Stimulated activated naive B cell treated with anti-CD40 and anti-IgM and Interleukin-4, amounts not matched to agents 10 μg/mL and 1 μg/mL and 100 μg/mL, for 72 hours (primary cell): ENCODE data around the gene NGFR.

Experiments
- ATAC-seq, 2 donors: fragments of 150-1000 bp; cut with Tn5 transposase; replicated peaks; 2 replicates each; pipeline ENCODE4 v1.10.0; 2021; ENCODE audit warnings: moderate library complexity in 1 of 2
- DNase-seq: peaks from one replicate; pipeline ENCODE4 v3.0.0; 2021
- H3K27ac Mint-ChIP-seq: one replicate; pipeline ENCODE4 v1.8.0; 2022; ENCODE audit warnings: mild to moderate bottlenecking, mixed read lengths
- H3K27me3 Mint-ChIP-seq, 2 donors: one replicate each; pipeline ENCODE4 v1.8.0; 2022; ENCODE audit warnings: mixed read lengths in 2 of 2
- H3K36me3 Mint-ChIP-seq, 2 donors: one replicate each; pipeline ENCODE4 v1.8.0; 2022; ENCODE audit warnings: mixed read lengths in 2 of 2, mild to moderate bottlenecking in 1 of 2
- H3K4me1 Mint-ChIP-seq, 2 donors: one replicate each; pipeline ENCODE4 v1.8.0; 2022; ENCODE audit warnings: mixed read lengths in 2 of 2, mild to moderate bottlenecking in 1 of 2
- H3K4me3 Mint-ChIP-seq, 2 donors: one replicate each; pipeline ENCODE4 v1.8.0; 2022; ENCODE audit warnings: mild to moderate bottlenecking in 2 of 2, mixed read lengths in 2 of 2, moderate library complexity in 1 of 2
- H3K9me3 Mint-ChIP-seq, 2 donors: one replicate each; pipeline ENCODE4 v1.8.0; 2022; ENCODE audit warnings: mixed read lengths in 2 of 2, mild to moderate bottlenecking in 1 of 2

Gene NGFR

GRCh38 chr17:49494986-49495841 is at the start of gene NGFR:
NGFR (plus strand) TSS chr17:49495293; CDS start chr17:49495418, 125 bp downstream.
- Mint-ChIP-seq H3K27ac (peak within 1 kb of the TSS; percentile 81), H3K4me1 (peaks cover 27 to 32% of the 10 kb centered on the region in 2 donors), H3K27me3 (peaks cover 45 to 62% of the 10 kb centered on the region in 2 donors), H3K4me3 (peak within 1 kb of the TSS; percentile 83 to 91), H3K36me3 (no peaks in the 10 kb centered on the region), H3K9me3 (no peaks in the 10 kb centered on the region)
- DNase-seq (peak; percentile 37), ATAC-seq (peak; percentile 71 to 72)

GRCh38 chr17:49445591-49445990 is 49.5 kb upstream of the NGFR start:
- Mint-ChIP-seq H3K27ac (no peak overlapping the region), H3K9me3 (no peaks in the 10 kb centered on the region), H3K4me3 (no peak overlapping the region), H3K4me1 (peaks cover under 1 to 3% of the 10 kb centered on the region in 2 donors), H3K27me3 (peaks cover 20 to 31% of the 10 kb centered on the region in 2 donors), H3K36me3 (no peaks in the 10 kb centered on the region)
- DNase-seq (no peak), ATAC-seq (no peak)

GRCh38 chr17:49447628-49448302 is 47.3 kb upstream of the NGFR start:
- DNase-seq: no peak
- Mint-ChIP-seq H3K9me3 (no peaks in the 10 kb centered on the region), H3K4me3 (no peak overlapping the region), H3K4me1 (peaks cover 0 to 2% of the 10 kb centered on the region in 2 donors), H3K27me3 (peaks cover 4 to 15% of the 10 kb centered on the region in 2 donors), H3K27ac (no peak overlapping the region), H3K36me3 (no peaks in the 10 kb centered on the region)
- ATAC-seq: no peak

GRCh38 chr17:49450181-49450580 is 44.9 kb upstream of the NGFR start:
- Mint-ChIP-seq H3K4me1 (peaks cover 0 to 2% of the 10 kb centered on the region in 2 donors), H3K9me3 (no peaks in the 10 kb centered on the region), H3K27ac (no peak overlapping the region), H3K27me3 (peaks cover 6 to 17% of the 10 kb centered on the region in 2 donors), H3K36me3 (no peaks in the 10 kb centered on the region), H3K4me3 (no peak overlapping the region)
- ATAC-seq (no peak), DNase-seq (no peak)

GRCh38 chr17:49450735-49451134 is 44.4 kb upstream of the NGFR start:
- H3K4me1 Mint-ChIP-seq: peaks cover 0 to 2% of the 10 kb centered on the region in 2 donors
- ATAC-seq: no peak
- DNase-seq: no peak

GRCh38 chr17:49452201-49452600 is 42.9 kb upstream of the NGFR start:
- DNase-seq (no peak), ATAC-seq (no peak)
- Mint-ChIP-seq H3K4me1 (peaks cover 0 to 2% of the 10 kb centered on the region in 2 donors), H3K4me3 (no peak overlapping the region), H3K27ac (no peak overlapping the region), H3K9me3 (no peaks in the 10 kb centered on the region), H3K27me3 (peaks cover 23 to 29% of the 10 kb centered on the region in 2 donors), H3K36me3 (no peaks in the 10 kb centered on the region)

More at GRCh38 chr17:49450735-49451134, 44.4 kb upstream of the NGFR start:
- Mint-ChIP-seq H3K4me3 (no peak overlapping the region), H3K36me3 (no peaks in the 10 kb centered on the region), H3K9me3 (no peaks in the 10 kb centered on the region), H3K27ac (no peak overlapping the region), H3K27me3 (peaks cover 9 to 17% of the 10 kb centered on the region in 2 donors)

- H3K27ac Mint-ChIP-seq: no peak overlapping the region
- H3K4me3 Mint-ChIP-seq: no peak overlapping the region
- H3K36me3 Mint-ChIP-seq: no peaks in the 10 kb centered on the region
- peaks cover 28 to 33% of the 10 kb centered on the region in 2 donors for H3K27me3 Mint-ChIP-seq
- DNase-seq (no peak), ATAC-seq (no peak)
- H3K9me3 Mint-ChIP-seq: no peaks in the 10 kb centered on the region
- peaks cover 0 to 2% of the 10 kb centered on the region in 2 donors for H3K4me1 Mint-ChIP-seq
These were observed 42.4 kb upstream of the NGFR start for GRCh38 chr17:49452661-49453060.

- ATAC-seq: no peak
- no peak overlapping the region for H3K27ac Mint-ChIP-seq
- H3K4me1 Mint-ChIP-seq: peaks cover 0 to 2% of the 10 kb centered on the region in 2 donors
- no peaks in the 10 kb centered on the region for H3K9me3 Mint-ChIP-seq
- H3K36me3 Mint-ChIP-seq: no peaks in the 10 kb centered on the region
- DNase-seq: no peak
- peaks cover 39 to 43% of the 10 kb centered on the region in 2 donors for H3K27me3 Mint-ChIP-seq
- no peak overlapping the region for H3K4me3 Mint-ChIP-seq
These were observed 41.0 kb upstream of the NGFR start for GRCh38 chr17:49454050-49454449.

GRCh38 chr17:49455272-49455861 is 39.7 kb upstream of the NGFR start:
- DNase-seq: no peak
- Mint-ChIP-seq H3K36me3 (no peaks in the 10 kb centered on the region), H3K9me3 (no peaks in the 10 kb centered on the region), H3K4me3 (no peak overlapping the region), H3K27me3 (peaks cover 49 to 54% of the 10 kb centered on the region in 2 donors), H3K27ac (no peak overlapping the region), H3K4me1 (peaks cover 0 to 2% of the 10 kb centered on the region in 2 donors)
- ATAC-seq: no peak

- no peaks in the 10 kb centered on the region for H3K36me3 Mint-ChIP-seq
- no peak overlapping the region for H3K27ac Mint-ChIP-seq
- ATAC-seq: no peak
- peaks cover 0 to 2% of the 10 kb centered on the region in 2 donors for H3K4me1 Mint-ChIP-seq
- H3K9me3 Mint-ChIP-seq: no peaks in the 10 kb centered on the region
- H3K27me3 Mint-ChIP-seq: peaks cover 49 to 57% of the 10 kb centered on the region in 2 donors
- no peak overlapping the region for H3K4me3 Mint-ChIP-seq
- no peak for DNase-seq
These were observed 38.7 kb upstream of the NGFR start for GRCh38 chr17:49456183-49456965.

GRCh38 chr17:49457564-49458535 is 37.2 kb upstream of the NGFR start:
- H3K27me3 Mint-ChIP-seq: peaks cover 50 to 59% of the 10 kb centered on the region in 2 donors

GRCh38 chr17:49459401-49459984 is 35.6 kb upstream of the NGFR start:
- Mint-ChIP-seq H3K27ac (peak overlapping the region; percentile 57), H3K9me3 (peaks cover 0 to 2% of the 10 kb centered on the region in 2 donors), H3K4me3 (no peak overlapping the region), H3K36me3 (peaks cover 0 to 1% of the 10 kb centered on the region in 2 donors), H3K4me1 (no peaks in the 10 kb centered on the region), H3K27me3 (peaks cover 56 to 66% of the 10 kb centered on the region in 2 donors)
- DNase-seq (no peak), ATAC-seq (no peak)

More at GRCh38 chr17:49457564-49458535, 37.2 kb upstream of the NGFR start:
- ATAC-seq: no peak
- no peak for DNase-seq
- Mint-ChIP-seq H3K9me3 (no peaks in the 10 kb centered on the region), H3K36me3 (no peaks in the 10 kb centered on the region), H3K4me3 (no peak overlapping the region), H3K4me1 (no peaks in the 10 kb centered on the region), H3K27ac (peak overlapping the region; percentile 53)
